ENCODE data around the gene ADAMTS2. TPM values are rescaled to one million over a fixed set of nuclear protein-coding genes. Genes with fewer than 3 reads are reported as not detected.

ADAMTS2 gene
- total RNA-seq, 2 experiments from 2014 or later, result not detected

DNA sequence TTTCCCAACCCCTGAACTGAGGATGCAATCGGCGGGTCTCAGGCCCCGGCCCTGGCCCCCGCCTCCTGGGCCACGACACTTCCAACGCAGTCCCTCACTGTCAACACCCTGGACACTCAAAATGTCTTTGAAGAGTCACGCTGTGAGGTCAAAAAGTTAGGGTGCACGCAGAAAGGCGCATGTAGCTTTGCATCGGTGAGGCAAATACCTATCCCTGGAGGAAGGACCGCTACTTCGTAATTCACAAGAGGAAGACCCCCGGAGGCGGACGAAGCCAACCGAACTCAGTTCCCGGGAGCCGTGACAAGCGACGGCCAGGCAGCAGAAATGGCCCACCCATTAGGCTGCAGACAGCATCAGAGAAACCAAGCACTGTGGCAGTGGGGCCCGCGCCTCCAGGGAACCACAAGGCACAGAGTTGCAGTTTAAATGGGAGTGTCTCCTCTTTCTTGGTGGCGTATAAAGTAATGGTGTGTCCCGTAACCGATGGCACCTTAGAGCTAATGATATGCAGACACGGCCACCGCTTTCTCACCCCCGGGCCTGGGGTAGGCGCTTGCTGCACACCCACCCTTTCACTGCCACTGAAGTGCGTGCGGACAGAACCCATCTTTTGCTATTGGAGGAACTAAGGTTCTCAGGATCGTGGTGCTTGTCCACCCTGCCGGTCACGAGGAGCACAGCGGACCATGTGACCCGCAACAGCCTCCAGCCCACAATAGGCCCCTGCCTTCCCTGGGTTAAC is 9.0 kb downstream of the ADAMTS2 start:
- no peaks in the 10 kb centered on the region for H3K9me3 Mint-ChIP-seq
- ChIA-PET CTCF (no interaction called here), POLR2A (no interaction called here)
- H3K36me3 Mint-ChIP-seq, result no peaks in the 10 kb centered on the region
- H3K27ac Mint-ChIP-seq, result no peak overlapping the region
- no peak overlapping the region for H3K4me3 Mint-ChIP-seq
- H3K27me3 Mint-ChIP-seq, result peaks cover 8% of the 10 kb centered on the region
- intact Hi-C loops (cut with micrococcal nuclease), result no loop called here
- DNase-seq, result no peak
- H3K4me1 Mint-ChIP-seq (ENCODE audit: low read depth), result no peaks in the 10 kb centered on the region

DNA sequence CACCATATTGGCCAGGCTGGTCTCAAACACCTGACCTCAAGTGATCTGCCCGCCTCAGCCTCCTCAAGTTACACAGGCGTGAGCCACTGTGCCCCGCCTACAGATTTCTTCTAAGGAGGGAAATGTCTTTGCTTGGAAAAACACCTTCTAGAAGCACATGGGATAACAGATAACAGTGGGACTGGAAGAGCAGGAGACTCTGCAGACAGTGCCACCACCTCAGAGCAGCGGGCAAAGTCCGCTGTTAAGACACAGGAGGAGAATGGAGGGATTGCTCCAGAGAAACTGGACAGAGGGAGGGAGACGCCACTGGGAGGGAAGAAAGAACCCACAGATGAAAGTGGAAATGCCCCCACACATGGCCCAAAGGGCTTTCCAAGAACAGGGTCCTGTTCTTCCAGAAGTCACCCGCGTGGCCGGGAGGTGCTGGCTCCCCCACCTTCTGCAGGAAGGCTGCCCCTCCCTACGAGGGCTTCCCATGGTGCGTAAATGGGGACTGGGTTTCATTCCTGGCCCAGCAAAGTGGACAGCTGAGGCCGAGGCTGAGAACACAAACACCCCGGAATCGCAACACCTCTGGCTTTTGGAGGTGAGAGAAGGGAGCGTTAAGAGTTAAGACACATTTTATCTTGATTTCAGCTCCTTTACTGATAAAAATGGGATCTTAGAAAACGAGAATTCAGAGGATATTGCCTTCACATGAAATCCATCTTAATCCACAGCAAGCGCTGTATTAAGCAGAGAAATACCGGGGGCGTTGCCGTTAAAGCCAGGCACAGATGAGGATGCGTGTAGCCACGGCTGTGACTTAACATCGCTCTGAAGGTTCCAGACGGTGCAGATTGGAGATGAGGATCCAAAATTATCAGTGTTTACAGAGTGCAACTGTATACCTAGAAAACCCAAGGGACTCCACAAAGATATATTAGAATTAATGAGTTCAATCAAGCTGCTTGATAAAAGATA is 11.2 kb downstream of the ADAMTS2 start:
- Mint-ChIP-seq H3K9me3 (no peaks in the 10 kb centered on the region), H3K27me3 (peaks cover 6% of the 10 kb centered on the region), H3K27ac (no peak overlapping the region), H3K4me1 (ENCODE audit: low read depth) (no peaks in the 10 kb centered on the region), H3K4me3 (no peak overlapping the region), H3K36me3 (no peaks in the 10 kb centered on the region)
- intact Hi-C loops (cut with micrococcal nuclease), result no loop called here
- no peak for DNase-seq
- ChIA-PET CTCF (no interaction called here), POLR2A (no interaction called here)

DNA sequence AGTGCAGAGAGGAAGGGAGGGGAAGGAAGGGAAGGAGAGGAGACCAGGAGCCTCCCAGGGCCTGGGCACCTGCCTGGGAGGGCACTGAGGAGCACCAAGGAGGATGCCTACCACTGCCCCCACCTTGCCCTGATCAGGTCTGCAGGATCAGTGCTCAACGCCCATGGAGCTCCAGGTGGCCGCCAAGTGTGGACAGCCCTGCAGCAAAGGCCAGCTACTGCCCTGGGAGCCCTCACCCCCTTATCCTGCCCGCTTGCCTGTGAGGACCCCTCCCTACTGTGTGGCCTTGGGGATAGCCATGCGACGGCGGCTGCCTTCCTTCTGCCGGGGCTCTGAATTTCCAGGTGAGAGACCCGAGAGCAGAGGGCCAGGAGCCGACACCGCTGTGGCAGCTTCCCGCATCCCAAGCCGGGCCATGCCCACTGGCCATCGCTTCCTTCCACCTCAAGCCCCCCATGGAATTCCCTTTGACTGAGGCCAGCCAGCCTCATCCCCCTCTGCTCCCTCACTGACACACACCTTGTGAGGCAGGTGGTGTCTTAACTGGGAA is 12.4 kb downstream of the ADAMTS2 start:
- POLR2A ChIA-PET, result no interaction called here
- Mint-ChIP-seq H3K27me3 (peaks cover 9% of the 10 kb centered on the region), H3K9me3 (no peaks in the 10 kb centered on the region), H3K4me3 (no peak overlapping the region), H3K4me1 (ENCODE audit: low read depth) (no peaks in the 10 kb centered on the region), H3K27ac (no peak overlapping the region), H3K36me3 (no peaks in the 10 kb centered on the region)
- CTCF ChIA-PET, result no interaction called here
- no peak for DNase-seq
- intact Hi-C loops (cut with micrococcal nuclease), result no loop called here

DNA sequence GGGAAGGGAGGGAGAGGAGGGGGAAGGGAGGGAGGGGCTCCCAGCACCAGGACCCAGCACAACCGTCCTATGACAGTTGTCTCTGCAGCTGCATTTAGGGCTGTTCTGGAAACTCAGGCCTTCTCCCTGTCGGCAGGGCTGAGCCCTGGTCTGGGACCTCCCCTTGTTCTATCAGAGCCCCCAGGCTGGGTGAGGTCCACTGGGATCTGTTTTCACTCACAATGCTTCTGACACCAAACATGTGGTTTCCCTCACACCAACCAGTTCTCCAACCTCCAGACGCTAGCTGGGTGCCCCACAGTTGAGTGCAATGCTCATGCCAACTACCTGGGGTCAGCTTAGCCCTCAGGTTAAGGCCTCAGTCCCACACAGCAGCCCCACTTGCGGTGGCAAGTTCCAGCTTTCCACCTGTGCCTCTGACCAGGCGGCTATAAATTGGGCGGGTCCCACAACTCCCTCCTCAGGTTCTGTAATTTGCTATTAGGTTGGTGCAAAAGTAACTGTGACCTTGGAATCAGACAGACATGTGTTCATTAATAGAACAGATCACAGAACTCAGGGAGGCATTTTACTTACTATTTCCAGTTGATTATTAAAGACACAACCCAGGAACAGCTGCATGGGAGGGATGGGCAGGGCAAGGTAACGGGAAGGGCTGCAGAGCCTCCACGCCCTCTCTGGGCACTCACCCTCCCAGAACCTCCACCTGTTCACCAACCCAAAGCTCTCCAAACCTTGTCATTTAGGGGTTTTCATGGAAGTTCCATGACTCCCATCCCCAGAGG is 13.5 kb downstream of the ADAMTS2 start:
- Mint-ChIP-seq H3K27me3 (peaks cover 10% of the 10 kb centered on the region), H3K9me3 (no peaks in the 10 kb centered on the region), H3K4me1 (ENCODE audit: low read depth) (no peaks in the 10 kb centered on the region), H3K27ac (no peak overlapping the region), H3K36me3 (no peaks in the 10 kb centered on the region), H3K4me3 (no peak overlapping the region)
- CTCF ChIA-PET, result no interaction called here
- intact Hi-C loops (cut with micrococcal nuclease), result no loop called here
- no peak for DNase-seq
- POLR2A ChIA-PET, result no interaction called here

DNA sequence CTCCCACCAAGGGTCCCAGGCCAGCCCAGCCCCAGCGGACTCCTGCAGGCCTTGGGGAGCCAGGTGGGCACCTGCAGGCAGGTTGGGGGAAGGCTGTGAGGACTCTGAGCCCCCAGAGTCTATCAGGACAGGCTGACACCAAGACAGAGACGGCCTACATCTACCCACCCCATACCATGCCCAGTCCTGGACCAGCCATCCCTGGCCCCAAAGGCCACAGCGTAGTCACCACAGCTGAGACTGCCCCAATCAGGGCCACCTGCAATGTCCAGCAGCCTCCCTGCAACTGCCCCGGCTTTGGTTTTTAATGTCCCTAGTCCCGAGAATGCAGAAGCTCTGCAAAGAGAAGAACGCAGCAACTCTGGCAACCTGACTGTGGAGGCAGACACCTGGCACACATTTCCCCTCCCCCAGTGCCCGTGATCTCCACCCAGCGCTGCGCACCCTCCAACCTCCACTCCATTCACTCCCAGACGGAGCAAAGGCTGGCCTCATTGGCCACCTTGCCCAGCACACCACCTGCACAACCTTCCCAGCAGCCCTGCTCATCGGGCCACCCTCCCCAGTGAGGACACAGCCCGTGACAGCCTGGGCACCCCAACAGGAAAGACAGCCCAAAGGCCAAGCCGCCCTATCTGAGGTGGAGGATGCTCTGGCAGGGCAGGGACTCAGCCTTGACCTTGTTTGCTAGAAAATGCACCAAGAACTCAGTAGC is 14.9 kb downstream of the ADAMTS2 start:
- ChIA-PET CTCF (no interaction called here), POLR2A (no interaction called here)
- Mint-ChIP-seq H3K4me1 (ENCODE audit: low read depth) (no peaks in the 10 kb centered on the region), H3K27me3 (peaks cover 12% of the 10 kb centered on the region), H3K9me3 (no peaks in the 10 kb centered on the region), H3K27ac (no peak overlapping the region), H3K36me3 (no peaks in the 10 kb centered on the region), H3K4me3 (no peak overlapping the region)
- DNase-seq, result no peak
- intact Hi-C loops (cut with micrococcal nuclease), result no loop called here

DNA sequence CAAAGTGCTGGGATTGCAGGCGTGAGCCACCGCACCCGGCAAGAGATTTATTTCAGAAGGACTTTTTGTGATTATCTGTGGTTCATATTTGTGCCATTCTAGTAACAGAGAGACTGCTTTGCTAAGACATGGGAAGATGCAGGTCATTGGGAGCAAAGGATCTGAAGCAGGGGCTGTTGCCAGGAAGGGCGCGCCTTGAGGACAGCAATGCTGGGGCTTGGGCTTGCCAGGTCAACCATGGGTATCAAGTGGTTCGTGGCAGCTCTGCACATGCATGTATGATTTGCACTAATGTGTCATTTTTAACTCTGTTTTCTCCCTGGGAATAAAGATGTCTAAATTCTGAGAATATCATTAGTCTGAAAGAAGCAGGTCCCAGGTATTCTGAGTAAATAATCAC is 17.0 kb downstream of the ADAMTS2 start:
- H3K4me3 Mint-ChIP-seq, result no peak overlapping the region
- H3K9me3 Mint-ChIP-seq, result no peaks in the 10 kb centered on the region
- no peak for DNase-seq
- H3K36me3 Mint-ChIP-seq, result no peaks in the 10 kb centered on the region
- ChIA-PET CTCF (no interaction called here), POLR2A (no interaction called here)
- intact Hi-C loops (cut with micrococcal nuclease), result no loop called here
- peaks cover 16% of the 10 kb centered on the region for H3K27me3 Mint-ChIP-seq
- no peak overlapping the region for H3K27ac Mint-ChIP-seq
- H3K4me1 Mint-ChIP-seq (ENCODE audit: low read depth), result no peaks in the 10 kb centered on the region

DNA sequence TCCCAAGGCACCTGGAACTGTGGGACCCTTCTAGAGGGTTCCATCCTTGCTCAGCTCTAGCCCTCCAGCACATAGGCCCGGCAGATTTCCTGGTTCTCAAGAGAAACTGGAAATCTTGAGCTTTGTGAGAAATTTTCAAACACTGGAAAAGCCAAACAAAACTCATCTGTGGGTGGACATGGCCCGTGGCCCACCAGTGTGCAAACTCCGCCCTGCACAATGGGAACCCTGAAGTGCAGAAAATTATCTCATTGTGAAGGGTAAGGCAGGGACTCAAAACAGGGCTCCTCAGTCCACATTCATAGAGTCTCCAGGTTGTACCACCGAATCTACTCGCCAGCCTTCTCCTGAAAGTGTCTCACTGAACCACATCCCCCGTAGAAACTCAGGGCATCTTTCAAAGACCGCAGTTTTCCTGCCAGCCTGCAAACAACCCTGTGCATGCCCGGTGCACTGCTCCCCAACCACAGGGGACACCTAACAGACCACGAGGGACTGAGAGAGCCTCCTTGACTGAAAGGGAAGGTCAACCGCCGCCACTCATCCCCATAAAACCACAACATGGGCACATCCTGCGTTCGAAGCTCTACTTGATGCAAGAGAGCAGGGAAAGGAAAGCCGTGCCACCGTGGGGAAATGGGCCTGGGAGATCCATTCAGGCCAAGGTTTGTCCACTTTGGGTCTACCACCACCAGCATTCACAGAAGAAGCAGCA is 18.1 kb downstream of the ADAMTS2 start:
- intact Hi-C loops (cut with micrococcal nuclease), result no loop called here
- no peak overlapping the region for H3K4me3 Mint-ChIP-seq
- no peak overlapping the region for H3K27ac Mint-ChIP-seq
- peaks cover 15% of the 10 kb centered on the region for H3K27me3 Mint-ChIP-seq
- H3K4me1 Mint-ChIP-seq (ENCODE audit: low read depth), result no peaks in the 10 kb centered on the region
- POLR2A ChIA-PET, result no interaction called here
- H3K36me3 Mint-ChIP-seq, result no peaks in the 10 kb centered on the region
- H3K9me3 Mint-ChIP-seq, result no peaks in the 10 kb centered on the region
- CTCF ChIA-PET, result no interaction called here
- DNase-seq, result no peak

DNA sequence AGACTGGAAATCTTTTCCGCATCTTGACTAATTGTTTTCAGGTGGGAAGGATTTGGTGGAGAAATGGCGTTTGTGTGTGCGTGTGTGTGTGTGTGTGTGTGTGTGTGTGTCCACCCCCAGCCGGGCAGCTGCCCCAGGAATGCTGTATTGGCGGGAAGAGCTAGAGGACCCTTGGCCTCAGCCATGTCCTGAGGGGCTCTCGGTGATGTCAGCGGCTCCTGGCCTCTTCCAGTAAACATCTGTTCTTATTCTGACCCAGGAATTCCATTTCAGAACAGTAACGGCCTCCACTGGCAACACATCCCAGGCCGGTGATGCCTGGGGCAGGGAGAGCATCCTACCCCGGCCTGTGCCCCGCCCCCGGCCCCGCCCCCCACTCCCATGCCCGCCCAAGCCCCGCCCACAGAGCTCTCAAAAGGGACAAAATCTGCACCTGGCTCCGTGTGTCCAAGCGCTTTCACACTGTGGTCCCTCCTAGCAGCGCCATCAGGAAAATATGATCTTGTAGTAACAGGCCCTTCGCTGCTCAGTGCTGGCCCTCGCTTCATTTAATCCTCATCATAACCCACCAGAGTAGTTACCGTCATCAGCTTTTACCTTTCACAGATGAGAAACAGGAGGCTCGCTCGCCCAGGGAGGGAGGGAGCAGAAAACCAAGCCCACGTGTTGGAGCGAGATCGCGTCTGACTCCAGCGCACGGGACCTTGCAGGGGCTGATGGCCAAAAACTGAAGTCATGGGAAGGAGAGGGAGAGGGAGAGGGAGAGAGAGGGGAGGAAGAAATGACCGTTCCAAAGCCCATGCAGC is 18.9 kb downstream of the ADAMTS2 start:
- Mint-ChIP-seq H3K27ac (no peak overlapping the region), H3K27me3 (peaks cover 15% of the 10 kb centered on the region), H3K9me3 (no peaks in the 10 kb centered on the region), H3K4me1 (ENCODE audit: low read depth) (no peaks in the 10 kb centered on the region), H3K4me3 (no peak overlapping the region), H3K36me3 (no peaks in the 10 kb centered on the region)
- no peak for DNase-seq
- CTCF ChIA-PET, result no interaction called here
- POLR2A ChIA-PET, result no interaction called here
- intact Hi-C loops (cut with micrococcal nuclease), result no loop called here

DNA sequence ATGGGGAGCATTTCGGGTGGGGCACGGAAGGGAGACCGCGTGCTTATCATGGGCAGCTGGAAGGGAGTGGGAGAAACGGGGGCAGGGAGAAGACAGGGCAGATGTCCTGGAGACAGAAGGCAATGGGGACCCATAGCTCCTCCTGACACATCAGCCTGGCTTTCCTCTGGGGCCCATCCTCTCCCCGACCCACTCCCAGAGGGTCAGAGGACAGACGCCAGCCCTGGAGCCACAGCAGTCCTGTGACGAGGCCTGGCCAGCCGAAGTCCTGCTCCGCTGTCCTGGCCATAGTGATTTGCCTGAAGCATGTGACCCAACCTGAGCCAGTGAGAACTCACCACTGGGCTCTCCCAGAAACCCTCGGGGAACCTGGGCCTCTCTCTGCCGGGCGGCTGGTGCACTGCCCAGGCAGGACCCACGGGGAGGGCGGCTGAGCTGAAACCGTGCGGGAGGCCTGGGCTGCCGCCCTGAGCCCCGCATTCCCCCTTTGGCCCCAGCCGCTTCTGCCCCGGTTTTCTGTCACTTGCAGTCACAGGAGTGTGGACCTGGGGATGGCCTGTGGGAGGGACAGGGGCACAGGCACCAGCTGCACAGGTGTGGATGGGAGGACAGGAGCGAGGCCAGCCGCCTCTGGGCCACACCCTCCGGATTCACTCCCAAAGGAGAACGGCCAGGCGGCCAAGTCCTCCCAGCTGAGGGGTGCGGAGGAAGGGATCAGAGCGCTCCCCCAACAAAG is 19.8 kb downstream of the ADAMTS2 start:
- ChIA-PET POLR2A (no interaction called here), CTCF (no interaction called here)
- Mint-ChIP-seq H3K27ac (no peak overlapping the region), H3K27me3 (peaks cover 14% of the 10 kb centered on the region), H3K36me3 (no peaks in the 10 kb centered on the region), H3K4me1 (ENCODE audit: low read depth) (no peaks in the 10 kb centered on the region), H3K4me3 (no peak overlapping the region), H3K9me3 (no peaks in the 10 kb centered on the region)
- no peak for DNase-seq
- intact Hi-C loops (cut with micrococcal nuclease), result no loop called here

DNA sequence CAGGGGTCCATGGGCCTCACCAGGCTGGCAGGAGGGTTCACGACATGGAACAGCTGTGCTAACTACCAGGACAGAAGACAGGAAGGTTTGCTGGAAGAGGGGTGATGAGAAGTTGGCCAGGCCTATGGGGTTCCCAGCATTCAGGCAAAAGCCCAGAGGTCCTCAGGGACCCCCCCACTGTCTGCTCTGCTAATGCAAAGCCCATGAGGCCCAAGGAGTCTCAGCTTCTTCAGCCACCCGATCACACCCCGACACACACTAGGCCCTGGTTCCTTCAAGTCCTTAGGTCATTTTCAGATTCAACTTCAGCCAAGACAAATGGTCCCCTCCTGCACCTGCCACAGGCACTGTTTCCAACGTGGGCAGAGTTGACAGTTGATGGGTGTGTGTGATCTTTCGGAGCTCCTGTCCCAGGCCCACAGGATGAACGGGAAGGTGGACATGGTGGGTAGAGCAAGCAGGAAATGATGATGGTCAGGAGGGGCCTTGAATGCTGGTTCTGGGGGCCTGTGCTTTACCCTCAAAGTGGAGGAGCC is 20.4 kb downstream of the ADAMTS2 start:
- H3K27me3 Mint-ChIP-seq, result peaks cover 13% of the 10 kb centered on the region
- no peak overlapping the region for H3K4me3 Mint-ChIP-seq
- no peaks in the 10 kb centered on the region for H3K36me3 Mint-ChIP-seq
- H3K4me1 Mint-ChIP-seq (ENCODE audit: low read depth), result no peaks in the 10 kb centered on the region
- DNase-seq, result no peak
- intact Hi-C loops (cut with micrococcal nuclease), result no loop called here
- no peaks in the 10 kb centered on the region for H3K9me3 Mint-ChIP-seq
- ChIA-PET CTCF (no interaction called here), POLR2A (no interaction called here)
- H3K27ac Mint-ChIP-seq, result no peak overlapping the region
